Peyer's patch (tissue), 4 donors: ENCODE results near the gene TP53AIP1.

Experiments
- CTCF ChIP-seq, 6 experiments: fragments of 450-650 bp in 4 of 6; fragments of 200-600 bp in 2 of 6; sonication (generic) in 1 of 6; IDR thresholded peaks; one replicate each; pipeline ENCODE4 v1.5.1; 2017 to 2019; ENCODE audit warnings: antibody characterized with exemption in 6 of 6, mild to moderate bottlenecking in 3 of 6, moderate library complexity in 1 of 6
- POLR2A ChIP-seq, 2 donors: fragments of 450-650 bp; IDR thresholded peaks; one replicate each; pipeline ENCODE4 v1.5.1; 2017; ENCODE audit warnings: antibody characterized with exemption in 2 of 2, mild to moderate bottlenecking in 2 of 2, moderate library complexity in 2 of 2

DNA sequence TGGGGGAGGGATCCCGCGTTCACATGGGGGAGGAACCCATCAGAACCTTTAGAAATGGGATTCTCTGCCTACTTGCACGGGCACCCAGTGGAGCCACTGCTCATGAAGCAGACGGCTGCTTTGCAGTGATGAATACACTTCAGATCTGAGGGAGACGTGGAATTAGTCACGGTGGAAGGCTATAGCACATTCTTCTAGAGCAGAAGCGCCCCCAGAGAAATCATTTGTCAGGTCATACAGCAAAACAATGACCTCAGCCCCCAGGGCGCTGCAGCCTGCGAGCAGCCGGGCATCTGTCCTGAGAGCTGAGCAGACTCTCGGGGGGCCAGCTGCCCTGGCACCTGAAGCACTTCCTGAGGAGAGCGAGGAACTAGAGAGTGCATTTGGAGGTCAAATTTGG is 12.7 kb downstream of the TP53AIP1 start:
- TF ChIP-seq POLR2A (IDR thresholded peaks at IDR 0.05) = no peak
- TF ChIP-seq CTCF (IDR thresholded peaks at IDR 0.05) = no peak
